KOPT-K1 (cell line): ENCODE measurements around the gene CEP135.
"Not testable (repeated sequence)": the region's sequence is repeated elsewhere in the genome, so short reads cannot be mapped to it uniquely, and the experiment has no call there.

ENCODE experiments used
- H3K27ac ChIP-seq: fragments of 200-600 bp; sonication (generic); 2 replicates; pipeline ENCODE4 v1.5.1; 2016; ENCODE audit warnings: antibody characterized with exemption, mild to moderate bottlenecking, low read depth, low read length; ENCODE audit not compliant: poor library complexity, severe bottlenecking
- H3K36me3 ChIP-seq: fragments of 200-600 bp; sonication (generic); 2 replicates; pipeline ENCODE4 v1.5.1; 2017; ENCODE audit warnings: antibody characterized with exemption, mild to moderate bottlenecking, low read length, moderate library complexity; ENCODE audit not compliant: insufficient read depth
- H3K9me3 ChIP-seq: fragments of 200-600 bp; sonication (generic); 2 replicates; pipeline ENCODE4 v1.5.1; 2017; ENCODE audit warnings: antibody characterized with exemption, low read length, mild to moderate bottlenecking; ENCODE audit not compliant: insufficient read depth, poor library complexity, severe bottlenecking

The CEP135 gene

GRCh38 chr4:55966324-55966723 is 17.6 kb downstream of the CEP135 start:
- H3K36me3 ChIP-seq, result peaks cover 83% of the 10 kb centered on the region
- H3K9me3 ChIP-seq, H3K27ac ChIP-seq: not testable (repeated sequence)

GRCh38 chr4:55967376-55967775 is 18.6 kb downstream of the CEP135 start:
- Histone ChIP-seq H3K27ac (no peak overlapping the region), H3K9me3 (no peaks in the 10 kb centered on the region), H3K36me3 (peaks cover 85% of the 10 kb centered on the region)

DNA sequence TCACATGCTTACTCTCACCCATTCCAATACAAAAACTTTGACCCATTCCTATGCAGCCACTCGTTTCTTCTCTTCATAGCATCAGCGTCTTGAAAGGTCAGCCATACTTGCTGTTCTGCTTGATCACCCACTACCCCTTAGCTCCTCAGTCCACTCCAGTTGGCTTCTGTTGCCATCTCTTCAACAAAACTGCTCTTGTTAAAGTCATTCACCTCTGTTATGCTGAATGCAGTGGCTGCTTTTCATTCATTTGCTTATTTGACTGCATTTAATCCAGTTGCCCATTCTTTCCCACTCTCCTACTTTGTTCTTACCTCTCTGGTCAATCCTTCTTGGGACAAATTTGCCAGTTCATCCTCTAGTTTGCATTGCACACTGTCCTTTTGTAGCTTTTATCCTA is 24.9 kb downstream of the CEP135 start:
- Histone ChIP-seq H3K36me3 (peaks cover 87% of the 10 kb centered on the region), H3K9me3 (no peaks in the 10 kb centered on the region), H3K27ac (no peak overlapping the region)

DNA sequence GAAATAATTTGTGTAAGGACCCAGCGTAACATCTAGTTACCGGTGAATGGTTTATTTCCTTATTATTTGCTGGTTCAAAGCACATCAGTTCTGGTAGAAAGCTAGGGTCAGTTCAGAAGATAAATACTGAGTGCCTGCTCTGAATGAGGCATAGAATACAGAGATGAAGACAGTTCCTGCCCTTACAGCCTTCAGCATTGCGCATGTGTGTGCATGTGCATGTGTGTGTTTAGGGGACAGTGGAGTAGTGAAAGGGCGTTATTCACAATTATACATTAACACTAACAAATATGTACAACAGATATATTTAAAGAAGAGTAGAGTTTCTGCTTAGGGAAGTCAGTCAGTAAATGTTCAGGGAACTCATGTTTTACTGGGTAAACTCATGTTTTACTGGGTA is 29.1 kb downstream of the CEP135 start:
- H3K27ac ChIP-seq, result no peak overlapping the region
- H3K9me3 ChIP-seq, result no peaks in the 10 kb centered on the region
- peaks cover 94% of the 10 kb centered on the region for H3K36me3 ChIP-seq

GRCh38 chr4:55979562-55979961 is 30.8 kb downstream of the CEP135 start:
- no peaks in the 10 kb centered on the region for H3K9me3 ChIP-seq
- H3K36me3 ChIP-seq, result peaks cover 94% of the 10 kb centered on the region
- H3K27ac ChIP-seq, result no peak overlapping the region

- no peaks in the 10 kb centered on the region for H3K9me3 ChIP-seq
- no peak overlapping the region for H3K27ac ChIP-seq
Measured at GRCh38 chr4:55980725-55981124, 32.0 kb downstream of the CEP135 start.

GRCh38 chr4:55982976-55983375 is 34.2 kb downstream of the CEP135 start:
- Histone ChIP-seq H3K9me3 (no peaks in the 10 kb centered on the region), H3K27ac (no peak overlapping the region), H3K36me3 (peaks cover 98% of the 10 kb centered on the region)

More at GRCh38 chr4:55980725-55981124, 32.0 kb downstream of the CEP135 start:
- peaks cover 96% of the 10 kb centered on the region for H3K36me3 ChIP-seq

DNA sequence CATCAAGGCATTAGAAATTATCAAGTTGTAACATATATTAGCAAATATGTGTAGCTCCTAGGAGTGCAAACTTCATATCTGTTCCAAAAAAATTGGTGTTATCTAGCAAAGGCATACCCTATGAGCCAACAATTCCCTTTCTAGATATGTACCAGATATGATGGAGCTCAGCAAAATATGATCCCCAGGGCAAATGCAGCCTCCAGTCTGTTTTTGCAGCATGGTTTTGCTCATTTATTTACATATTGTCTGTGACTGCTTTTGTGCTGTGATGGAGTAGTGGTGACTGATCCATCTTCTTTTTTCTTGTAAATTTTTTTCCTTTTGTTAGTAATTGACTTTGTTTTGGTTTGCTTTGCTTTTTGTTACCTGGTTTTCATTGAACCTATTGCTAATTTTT is 41.0 kb downstream of the CEP135 start:
- H3K36me3 ChIP-seq, result peaks cover 70% of the 10 kb centered on the region
- H3K9me3 ChIP-seq, result no peaks in the 10 kb centered on the region
- no peak overlapping the region for H3K27ac ChIP-seq

DNA sequence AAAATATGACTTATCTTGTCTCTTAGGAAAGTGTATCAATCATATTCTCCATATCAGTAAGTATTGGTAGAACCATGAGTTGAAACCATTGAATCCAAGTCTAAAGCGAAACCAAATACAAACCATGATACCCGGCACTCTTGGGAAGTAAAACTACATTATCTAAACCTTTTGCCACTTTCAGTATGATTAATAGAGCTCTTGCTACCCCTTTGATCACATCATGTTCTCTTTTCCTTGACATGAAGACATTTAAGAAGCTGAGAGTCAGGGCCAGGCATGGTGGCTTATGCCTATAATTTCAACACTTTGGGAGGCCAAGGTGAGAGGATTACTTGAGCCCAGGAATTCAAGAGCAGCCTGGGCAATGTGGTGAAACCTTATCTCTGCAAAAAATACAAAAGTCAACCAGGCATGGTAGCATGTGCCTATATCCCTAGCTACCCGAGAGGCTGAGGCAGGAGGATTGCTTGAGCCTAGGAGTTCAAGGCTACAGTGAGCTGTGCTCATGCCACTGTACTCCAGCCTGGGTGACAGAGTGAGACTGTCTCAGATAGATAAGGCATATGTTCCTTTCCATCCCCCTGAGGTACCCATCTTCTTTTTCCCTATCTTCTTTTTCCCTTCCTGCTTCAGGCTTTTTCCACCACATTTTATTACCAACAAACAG is 45.4 kb downstream of the CEP135 start:
- Histone ChIP-seq H3K36me3 (peaks cover 75% of the 10 kb centered on the region), H3K27ac (no peak overlapping the region), H3K9me3 (no peaks in the 10 kb centered on the region)

- no peaks in the 10 kb centered on the region for H3K9me3 ChIP-seq
- H3K36me3 ChIP-seq, result peaks cover 95% of the 10 kb centered on the region
- H3K27ac ChIP-seq, result no peak overlapping the region
Measured at GRCh38 chr4:55996646-55997045, 47.9 kb downstream of the CEP135 start.

DNA sequence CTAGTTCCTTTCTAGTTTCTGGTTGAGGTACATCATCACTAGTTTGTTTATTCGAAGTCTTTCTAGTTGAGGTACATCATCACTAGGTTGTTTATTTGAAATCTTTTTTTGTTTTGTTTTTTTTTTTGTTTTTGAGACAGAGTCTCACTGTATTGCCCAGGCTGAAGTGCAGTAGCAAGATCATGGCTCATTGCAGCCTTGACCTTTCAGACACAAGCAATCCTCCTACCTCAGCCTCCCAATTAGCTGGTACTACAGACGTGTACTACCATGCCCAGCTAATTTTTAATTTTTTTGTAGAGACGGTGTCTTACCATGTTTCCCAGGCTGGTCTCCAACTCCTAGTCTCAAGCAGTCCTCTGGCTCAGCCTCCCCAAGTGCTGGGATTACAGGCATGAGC is 54.9 kb downstream of the CEP135 start:
- Histone ChIP-seq H3K27ac (no peak overlapping the region), H3K9me3 (peaks cover 7% of the 10 kb centered on the region), H3K36me3 (peaks cover 99% of the 10 kb centered on the region)

- H3K27ac ChIP-seq, result no peak overlapping the region
- H3K36me3 ChIP-seq, result peaks cover 99% of the 10 kb centered on the region
- H3K9me3 ChIP-seq, result peaks cover 7% of the 10 kb centered on the region
Measured at GRCh38 chr4:56004235-56004634, 55.5 kb downstream of the CEP135 start.

GRCh38 chr4:56007154-56007553 is 58.4 kb downstream of the CEP135 start:
- Histone ChIP-seq H3K36me3 (peaks cover 98% of the 10 kb centered on the region), H3K9me3 (peaks cover 7% of the 10 kb centered on the region), H3K27ac (no peak overlapping the region)

DNA sequence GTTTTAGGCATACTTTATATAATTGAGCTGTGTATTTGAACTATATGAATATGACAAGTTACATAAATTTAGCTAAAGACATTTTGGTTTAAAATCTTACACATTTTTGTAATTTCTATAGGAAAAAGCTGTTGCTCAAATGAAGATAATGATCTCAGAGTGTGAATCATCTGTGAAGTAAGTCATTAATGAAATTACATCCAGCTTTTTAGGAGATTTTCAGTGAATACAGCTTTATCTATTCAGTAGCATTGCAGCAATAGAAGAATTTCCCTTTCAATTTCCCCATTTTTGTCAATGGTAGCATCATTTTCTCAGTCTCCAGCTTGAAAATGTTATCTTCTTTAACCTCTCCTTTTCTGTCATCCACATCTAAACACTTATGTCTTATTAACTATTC is 59.5 kb downstream of the CEP135 start:
- Histone ChIP-seq H3K9me3 (no peaks in the 10 kb centered on the region), H3K36me3 (peaks cover 98% of the 10 kb centered on the region), H3K27ac (no peak overlapping the region)

GRCh38 chr4:56026596-56026995 is 77.9 kb downstream of the CEP135 start:
- Histone ChIP-seq H3K27ac (no peak overlapping the region), H3K36me3 (peaks cover 81% of the 10 kb centered on the region), H3K9me3 (peaks cover 10% of the 10 kb centered on the region)

DNA sequence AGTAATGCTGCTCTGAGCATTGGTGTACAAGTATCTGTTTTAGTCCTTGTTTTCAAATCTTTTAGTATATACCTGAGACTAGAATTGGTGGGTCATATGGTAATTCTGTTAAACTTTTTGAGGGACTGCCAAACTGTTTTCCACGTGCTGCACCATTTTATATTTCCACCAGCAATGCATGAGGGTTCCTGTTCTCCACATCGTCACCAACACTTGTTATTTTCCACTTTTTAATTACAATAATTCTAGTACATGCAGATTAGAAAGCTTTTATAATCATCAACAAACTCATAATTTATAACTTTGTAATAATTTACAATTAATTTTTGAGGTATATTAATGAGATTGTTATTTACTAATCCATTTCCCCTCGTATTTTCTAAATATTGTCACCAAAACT is 79.4 kb downstream of the CEP135 start:
- H3K27ac ChIP-seq, result no peak overlapping the region
- H3K9me3 ChIP-seq, result peaks cover 10% of the 10 kb centered on the region
- H3K36me3 ChIP-seq, result peaks cover 65% of the 10 kb centered on the region
